Activated CD8-positive, alpha-beta T cell treated with anti-CD3 and anti-CD28 coated beads for 36 hours (primary cell): Measurements from ENCODE around the gene FAM221B. TPM values are rescaled to one million over a fixed set of nuclear protein-coding genes. Genes with fewer than 3 reads are reported as not detected.

Experiments
- ATAC-seq: fragments of 200-7000 bp; cut with Tn5 transposase; one replicate; pipeline ENCODE4 v1.10.0; 2021; ENCODE audit warnings: mild to moderate bottlenecking, moderate library complexity
- CTCF ChIA-PET: fragments of 350-600 bp; sonication (Branson Sonifier 250); formaldehyde crosslinking; loops from one replicate; lab custom pipeline; 2021; ENCODE audit warnings: antibody characterized with exemption; lab: Charles Lee
- POLR2A ChIA-PET: fragments of 350-600 bp; sonication (Branson Sonifier 250); formaldehyde crosslinking; loops from one replicate; lab custom pipeline; 2021; ENCODE audit warnings: antibody characterized with exemption; lab: Charles Lee
- DNase-seq: peaks from one replicate; pipeline ENCODE4 v3.0.0-alpha.2; 2020
- H3K27ac Mint-ChIP-seq: one replicate; pipeline ENCODE4 v1.8.0; 2021; ENCODE audit warnings: mild to moderate bottlenecking, mixed read lengths
- H3K27me3 Mint-ChIP-seq: one replicate; pipeline ENCODE4 v1.8.0; 2021; ENCODE audit warnings: mixed read lengths
- H3K36me3 Mint-ChIP-seq: one replicate; pipeline ENCODE4 v1.8.0; 2021; ENCODE audit warnings: low read depth, mixed read lengths
- H3K4me1 Mint-ChIP-seq: one replicate; pipeline ENCODE4 v1.8.0; 2021; ENCODE audit warnings: low read depth, mixed read lengths
- H3K4me3 Mint-ChIP-seq: one replicate; pipeline ENCODE4 v1.8.0; 2021; ENCODE audit warnings: mild to moderate bottlenecking, moderate library complexity, mixed read lengths
- H3K9me3 Mint-ChIP-seq: one replicate; pipeline ENCODE4 v1.8.0; 2021; ENCODE audit warnings: mixed read lengths
- intact Hi-C: fragments of 100-400 bp; cut with micrococcal nuclease; formaldehyde crosslinking; loops from one replicate; pipeline ENCODE4 v1.10.0; 2022
- total RNA-seq, 2 experiments: library from RNA; stranded (reverse); gene quantifications; one replicate each; pipeline ENCODE4 v1.2.3, GENCODE V29; 2021
- TF ChIP-seq, protein P1 (sequence below): fragments of 200-600 bp; IDR thresholded peaks from one replicate; pipeline ENCODE4 v1.8.0; 2022; ENCODE audit warnings: antibody characterized with exemption, mild to moderate bottlenecking

FAM221B gene
- total RNA-seq, 2 experiments from 2014 or later = not detected

DNA sequence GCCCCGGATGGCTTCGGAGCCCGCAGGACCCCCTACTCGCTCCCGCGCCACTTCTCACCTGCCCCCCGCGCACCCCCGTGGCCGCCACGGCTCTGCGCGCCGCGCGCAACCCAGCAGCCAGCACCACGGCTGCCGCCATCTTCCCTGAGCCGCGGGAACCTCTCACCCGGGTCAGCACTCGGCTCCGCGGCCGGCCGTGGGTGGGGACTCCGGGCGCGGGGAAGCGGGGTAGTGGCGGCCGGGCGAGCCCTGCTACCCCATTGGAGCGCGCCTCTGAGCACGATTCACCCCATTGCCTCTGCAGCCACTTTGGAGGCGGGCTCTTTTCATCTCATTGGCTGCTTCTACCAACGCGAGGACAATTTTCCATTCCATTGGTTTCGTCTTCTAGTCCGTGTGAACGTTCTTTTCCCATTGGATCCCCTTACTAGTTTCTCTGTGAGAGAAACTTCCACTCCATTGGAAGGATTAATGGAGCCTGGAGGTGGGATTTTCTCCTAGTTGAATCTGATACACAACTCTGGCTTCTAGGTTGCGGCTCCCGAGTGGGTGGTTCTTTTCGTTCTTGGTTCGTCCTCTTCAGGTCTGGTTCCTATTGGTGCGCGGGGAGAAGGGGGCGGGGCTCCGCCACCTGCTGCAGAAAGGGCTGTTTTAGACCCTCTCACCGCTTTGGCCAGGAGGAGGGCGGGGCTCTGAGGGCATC lies 13.5 kb downstream of the FAM221B start, which contains the start of gene HINT2:
Gene HINT2, minus strand, starts transcription at position 202 of the 703 bp plus-strand sequence. Its CDS starts 63 bp downstream, at position 139.
- H3K9me3 Mint-ChIP-seq = no peaks in the 10 kb centered on the region
- intact Hi-C loops = loop anchor here (5.0 to 10.0 kb wide), 2 partner anchors 83 to 160 kb away; partner anchors contain the start of genes CCDC107, CREB3, RMRP and SIT1
- ATAC-seq (peak; percentile 85), DNase-seq (peak; percentile 100)
- ChIA-PET POLR2A (interaction anchor here (0.6 to 1.3 kb wide), 2 partner anchors 36 to 62 kb away, joined by 3 read pairs; no protein-coding TSS in a partner anchor), CTCF (interaction anchor here (0.8 to 4.4 kb wide), 11 partner anchors 11 to 211 kb away, joined by 3 to 22 read pairs (median 5); partner anchors contain the start of gene TLN1)
- peak within 1 kb of the TSS; percentile 97 for H3K27ac Mint-ChIP-seq
- H3K4me3 Mint-ChIP-seq = peak within 1 kb of the TSS; percentile 92
- no peaks in the 10 kb centered on the region for H3K27me3 Mint-ChIP-seq
- TF ChIP-seq, protein P1, sequence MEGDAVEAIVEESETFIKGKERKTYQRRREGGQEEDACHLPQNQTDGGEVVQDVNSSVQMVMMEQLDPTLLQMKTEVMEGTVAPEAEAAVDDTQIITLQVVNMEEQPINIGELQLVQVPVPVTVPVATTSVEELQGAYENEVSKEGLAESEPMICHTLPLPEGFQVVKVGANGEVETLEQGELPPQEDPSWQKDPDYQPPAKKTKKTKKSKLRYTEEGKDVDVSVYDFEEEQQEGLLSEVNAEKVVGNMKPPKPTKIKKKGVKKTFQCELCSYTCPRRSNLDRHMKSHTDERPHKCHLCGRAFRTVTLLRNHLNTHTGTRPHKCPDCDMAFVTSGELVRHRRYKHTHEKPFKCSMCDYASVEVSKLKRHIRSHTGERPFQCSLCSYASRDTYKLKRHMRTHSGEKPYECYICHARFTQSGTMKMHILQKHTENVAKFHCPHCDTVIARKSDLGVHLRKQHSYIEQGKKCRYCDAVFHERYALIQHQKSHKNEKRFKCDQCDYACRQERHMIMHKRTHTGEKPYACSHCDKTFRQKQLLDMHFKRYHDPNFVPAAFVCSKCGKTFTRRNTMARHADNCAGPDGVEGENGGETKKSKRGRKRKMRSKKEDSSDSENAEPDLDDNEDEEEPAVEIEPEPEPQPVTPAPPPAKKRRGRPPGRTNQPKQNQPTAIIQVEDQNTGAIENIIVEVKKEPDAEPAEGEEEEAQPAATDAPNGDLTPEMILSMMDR = no peak
- H3K36me3 Mint-ChIP-seq = peaks cover 6% of the 10 kb centered on the region
- peaks cover 34% of the 10 kb centered on the region for H3K4me1 Mint-ChIP-seq

DNA sequence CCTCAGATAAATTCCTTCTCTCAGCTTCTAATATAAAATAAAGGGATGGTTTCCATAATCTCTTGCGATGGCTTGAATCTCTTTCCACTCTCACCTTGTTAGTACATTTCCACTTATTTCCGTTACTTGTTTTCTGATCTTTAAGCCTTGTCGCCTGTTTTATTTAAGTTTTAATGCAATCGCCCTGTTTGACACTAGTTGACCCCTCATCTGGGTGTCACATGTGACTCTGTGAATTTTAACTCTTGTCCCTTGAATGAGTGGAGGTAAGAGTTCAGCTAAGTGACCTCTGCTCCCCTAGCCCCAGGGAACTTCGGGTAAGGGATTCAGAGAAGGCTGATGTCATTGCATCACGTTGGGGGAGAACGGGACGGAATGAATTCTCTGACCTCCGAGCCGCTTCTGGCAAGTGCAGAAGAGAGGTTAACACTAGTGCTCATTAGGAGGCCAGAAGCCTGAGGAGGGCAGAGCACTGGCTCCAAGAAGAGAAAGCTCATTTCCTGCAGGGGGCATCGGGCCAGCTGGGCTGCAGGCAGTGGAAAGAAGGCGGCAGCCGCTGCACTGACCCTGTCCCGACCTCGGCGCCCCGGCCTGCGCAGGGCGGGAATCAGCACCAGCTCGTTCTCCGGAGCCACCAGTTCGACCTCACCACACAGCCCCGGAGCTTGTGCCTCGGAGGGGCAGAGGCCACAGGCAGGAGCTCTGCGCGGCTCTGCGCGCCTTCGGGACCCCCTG lies 14.3 kb downstream of the FAM221B start:
- Mint-ChIP-seq H3K36me3 (peaks cover 6% of the 10 kb centered on the region), H3K27ac (peak overlapping the region; percentile 97), H3K9me3 (no peaks in the 10 kb centered on the region), H3K4me3 (peak overlapping the region; percentile 92), H3K4me1 (peaks cover 37% of the 10 kb centered on the region), H3K27me3 (no peaks in the 10 kb centered on the region)
- POLR2A ChIA-PET = interaction anchor here (0.6 to 1.3 kb wide), 5 partner anchors 10 to 186 kb away, joined by 3 to 4 read pairs (median 3); no protein-coding TSS in a partner anchor
- DNase-seq (peak; percentile 68), ATAC-seq (peak; percentile 11)
- CTCF ChIA-PET = interaction anchor here (0.8 to 4.4 kb wide), 12 partner anchors 10 to 211 kb away, joined by 3 to 22 read pairs (median 4); partner anchors contain the start of gene TLN1
- TF ChIP-seq, protein P1 = no peak
- intact Hi-C loops = loop anchor here (10.0 kb wide), 1 partner anchor 159 kb away; the partner anchor contains the start of genes CCDC107, RMRP and SIT1

DNA sequence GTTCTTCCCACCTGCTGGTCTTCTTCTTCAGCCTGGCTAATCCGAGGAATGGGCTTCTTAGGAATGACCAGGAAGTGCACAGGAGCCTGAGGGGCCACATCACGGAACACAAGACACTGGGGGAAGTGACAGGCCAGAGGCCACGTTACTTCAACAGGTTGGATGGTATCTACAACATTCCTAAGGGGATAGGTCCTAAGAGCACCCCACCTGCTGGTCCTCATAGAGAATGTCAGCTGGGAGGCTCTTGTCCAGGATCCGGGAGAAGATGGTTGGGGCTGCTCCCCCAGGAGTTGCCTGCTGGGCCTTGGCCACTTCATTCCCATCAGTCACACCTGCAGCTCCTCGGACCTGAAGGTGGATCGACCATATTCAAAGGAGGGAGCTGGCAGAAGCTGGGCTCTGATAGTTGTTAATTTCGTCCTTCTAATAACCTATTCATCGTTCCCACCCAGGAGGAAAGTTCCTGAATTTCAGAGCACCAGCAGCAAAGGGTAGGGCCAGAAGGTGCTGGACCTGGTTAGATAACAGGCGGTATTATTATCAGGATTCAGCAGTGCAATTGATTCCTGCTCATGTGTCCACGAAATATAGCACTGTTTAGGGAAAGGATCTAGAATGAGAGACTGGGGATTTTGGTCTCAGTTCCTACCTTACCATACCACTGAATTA lies 15.0 kb downstream of the FAM221B start:
- Mint-ChIP-seq H3K4me1 (peaks cover 37% of the 10 kb centered on the region), H3K4me3 (peak overlapping the region; percentile 92), H3K9me3 (no peaks in the 10 kb centered on the region), H3K36me3 (peaks cover 6% of the 10 kb centered on the region), H3K27ac (peak overlapping the region; percentile 97), H3K27me3 (no peaks in the 10 kb centered on the region)
- TF ChIP-seq, protein P1 = no peak
- ATAC-seq (no peak), DNase-seq (no peak)
- CTCF ChIA-PET = interaction anchor here (1.1 to 4.4 kb wide), 11 partner anchors 9 to 210 kb away, joined by 3 to 22 read pairs (median 5); partner anchors contain the start of gene TLN1
- intact Hi-C loops = loop anchor here (10.0 kb wide), 1 partner anchor 159 kb away; the partner anchor contains the start of genes CCDC107, RMRP and SIT1
- POLR2A ChIA-PET = interaction anchor here (0.9 to 2.4 kb wide), 7 partner anchors 10 to 210 kb away, joined by 3 to 6 read pairs (median 3); no protein-coding TSS in a partner anchor

DNA sequence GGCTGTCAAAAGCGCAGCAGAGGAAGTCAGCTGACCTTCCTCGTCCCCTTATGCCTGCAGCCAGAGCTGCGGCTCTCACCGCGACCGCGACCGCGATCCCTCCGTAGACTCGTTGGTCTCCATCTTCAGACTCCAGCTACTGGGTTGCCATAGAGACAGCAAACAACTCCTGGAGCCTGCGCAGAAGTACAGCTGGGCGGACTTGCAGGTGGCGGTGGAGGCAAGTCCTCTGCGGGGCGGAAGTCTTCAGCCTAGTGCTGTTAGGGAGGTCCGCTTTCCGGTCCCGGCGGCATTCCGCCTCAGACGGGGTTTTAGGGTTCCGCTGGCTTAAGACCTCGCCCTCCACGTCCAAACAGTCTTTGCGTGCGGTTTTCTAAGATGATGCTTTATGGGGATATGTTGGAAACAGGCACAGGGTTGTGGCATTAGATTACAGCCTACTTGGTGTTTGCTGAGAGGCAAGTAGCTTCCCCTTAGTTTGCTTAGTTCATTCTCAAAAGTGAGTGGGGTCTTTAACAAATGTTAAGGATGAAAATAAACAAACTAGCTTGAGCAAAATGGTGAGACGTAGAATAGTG lies 16.4 kb downstream of the FAM221B start, which contains the start of gene SPAG8:
Gene SPAG8, minus strand, starts transcription at position 238 of the 578 bp plus-strand sequence. Its CDS starts 115 bp downstream, at position 123.
- Mint-ChIP-seq H3K27me3 (no peaks in the 10 kb centered on the region), H3K27ac (peak within 1 kb of the TSS; percentile 91), H3K4me1 (peaks cover 37% of the 10 kb centered on the region), H3K9me3 (no peaks in the 10 kb centered on the region), H3K4me3 (peak within 1 kb of the TSS; percentile 92), H3K36me3 (peaks cover 6% of the 10 kb centered on the region)
- ATAC-seq (peak; percentile 67), DNase-seq (peak; percentile 97)
- TF ChIP-seq, protein P1 = no peak
- CTCF ChIA-PET = interaction anchor here (0.8 to 4.4 kb wide), 16 partner anchors 9 to 377 kb away, joined by 3 to 22 read pairs (median 4); partner anchors contain the start of genes CCDC107, GBA2, RGP1 and RMRP
- intact Hi-C loops = loop anchor here (10.0 kb wide), 1 partner anchor 157 kb away; the partner anchor contains the start of genes CCDC107, RMRP and SIT1
- POLR2A ChIA-PET = interaction anchor here (0.7 to 2.4 kb wide), 8 partner anchors 10 to 208 kb away, joined by 3 to 6 read pairs (median 3); partner anchors contain the start of genes CCDC107, FAM221B, RMRP and TMEM8B
